ENCODE data around the gene PDCD11.
A peak's percentile ranks its signal among the peaks of the same experiment; 100 is the strongest.
"Not testable (repeated sequence)": the region's sequence is repeated elsewhere in the genome, so short reads cannot be mapped to it uniquely, and the experiment has no call there.

The PDCD11 gene

DNA sequence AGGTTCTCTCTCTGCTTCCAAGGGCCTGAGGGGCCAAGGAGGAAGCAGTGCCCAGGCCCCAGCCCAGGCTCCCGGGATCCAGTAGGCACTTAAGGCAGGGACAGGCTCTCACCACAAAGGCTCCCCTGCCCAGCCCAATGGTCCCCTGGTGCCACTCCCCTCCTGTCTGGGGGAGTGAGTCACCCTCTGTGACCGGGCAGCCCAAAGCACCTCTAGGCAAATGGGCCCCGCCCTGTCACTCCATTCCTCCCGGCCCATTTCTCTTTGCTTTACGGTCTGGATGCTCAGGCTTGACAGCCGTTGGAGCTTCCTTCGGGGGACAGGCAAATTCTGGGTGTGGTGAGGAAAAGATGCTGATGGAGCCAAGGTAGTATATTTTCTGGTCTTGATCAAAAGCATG is 82.7 kb downstream of the PDCD11 start, which contains the start of gene CALHM3:
Gene CALHM3 (minus strand): TSS at position 106 of the 400 bp plus-strand sequence. CDS start 208 bp downstream, outside the sequence.
- no peak for DNase-seq

DNA sequence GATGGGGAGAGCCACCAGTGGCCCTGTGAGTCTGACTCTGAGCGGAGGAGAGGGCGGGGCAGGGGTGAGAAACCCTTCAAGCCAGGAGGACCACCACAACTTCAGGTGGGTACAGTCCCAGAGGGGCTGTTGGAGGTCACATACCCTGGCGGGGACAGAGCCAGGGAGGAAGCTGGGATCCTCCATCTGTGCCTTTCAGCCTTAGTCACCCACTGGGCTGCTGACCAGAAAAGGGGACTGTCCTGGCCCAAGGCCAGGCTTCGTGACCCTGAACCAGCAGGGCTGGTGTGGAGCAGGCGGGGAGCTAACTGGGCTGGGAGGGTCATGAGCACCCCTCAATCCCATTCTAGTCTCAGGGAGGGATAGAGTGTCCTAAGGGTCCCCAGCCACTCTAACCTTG is 84.1 kb downstream of the PDCD11 start:
- DNase-seq: no peak

DNA sequence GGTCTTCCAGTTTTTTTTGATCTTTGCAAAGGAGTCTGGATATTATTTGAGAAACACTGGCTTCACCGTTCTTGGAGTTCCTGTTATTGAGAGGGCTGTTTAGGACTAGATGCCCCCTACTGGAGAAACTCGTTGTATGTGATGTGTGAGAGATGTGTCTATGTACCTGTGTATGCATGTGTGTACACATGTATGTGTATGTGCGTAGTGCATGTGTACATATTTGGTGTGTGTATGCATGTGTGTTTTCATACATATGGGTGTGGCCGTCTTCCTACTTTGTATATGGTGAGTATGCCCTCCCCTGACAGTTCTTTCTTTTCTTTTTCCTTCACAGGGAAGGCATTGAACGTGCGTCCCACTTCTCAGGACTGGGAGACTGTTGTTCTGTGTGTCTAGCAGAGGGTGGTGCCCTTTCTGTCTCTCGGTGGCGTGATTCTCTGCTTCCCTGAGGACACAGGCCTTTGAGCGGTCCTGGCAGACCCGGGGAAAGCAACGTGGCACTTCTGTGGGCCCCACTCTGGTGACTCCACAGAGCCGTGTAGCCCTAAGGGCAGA is 85.6 kb downstream of the PDCD11 start:
- DNase-seq: peak; percentile 17

DNA sequence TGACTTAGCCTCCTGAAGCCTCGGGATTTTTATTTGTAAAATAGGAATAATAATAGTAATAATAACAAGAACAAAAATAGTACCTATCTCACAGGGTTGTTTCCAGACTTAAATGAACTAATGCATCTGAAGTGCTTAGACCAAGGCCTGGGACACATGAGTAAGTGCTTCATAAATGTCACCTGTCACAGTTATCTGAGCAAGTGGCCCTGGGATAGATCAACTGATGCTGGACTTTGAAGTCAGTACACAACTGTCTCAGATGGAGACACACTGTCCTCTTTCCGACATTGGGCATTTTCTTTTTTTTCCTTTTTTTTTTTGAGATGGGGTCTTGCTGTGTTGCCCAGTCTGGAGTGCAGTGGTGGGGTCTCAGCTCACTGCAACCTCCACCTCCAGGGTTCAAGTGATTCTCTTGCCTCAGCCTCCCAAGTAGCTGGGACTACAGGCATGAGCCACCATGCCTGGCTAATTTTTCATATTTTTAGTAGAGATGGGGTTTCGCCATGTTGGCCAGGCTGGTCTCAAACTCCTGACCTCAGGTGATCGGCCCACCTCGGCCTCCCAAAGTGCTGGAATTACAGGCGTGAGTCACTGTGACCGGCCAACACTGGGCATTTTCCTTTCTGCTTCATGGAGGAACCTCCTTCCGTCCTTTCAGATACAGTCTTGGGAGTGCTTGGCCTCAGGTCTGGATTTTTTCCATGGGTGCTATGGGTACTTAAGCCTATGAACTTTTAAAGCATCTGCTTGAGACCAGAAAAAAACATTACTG is 90.4 kb downstream of the PDCD11 start:
- not testable (repeated sequence) for DNase-seq

DNA sequence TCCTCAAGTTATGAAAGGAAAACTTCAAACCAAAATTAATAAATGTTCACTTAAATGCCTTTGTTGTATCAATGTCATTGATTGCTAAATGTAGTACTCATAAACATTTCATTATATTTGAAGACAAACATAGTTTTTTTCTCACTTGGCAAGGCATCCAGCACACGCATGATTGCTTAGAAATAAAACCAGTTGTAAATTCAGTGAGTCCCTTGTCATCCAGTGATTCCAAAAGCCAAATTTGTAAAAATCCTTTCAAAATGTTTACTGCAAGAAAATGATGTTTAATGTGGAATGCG is 90.9 kb downstream of the PDCD11 start:
- DNase-seq: no peak

- DNase-seq: no peak
Measured at GRCh38 chr10:103490986-103491314, 94.5 kb downstream of the PDCD11 start.

- DNase-seq: no peak
Measured at GRCh38 chr10:103491729-103492364, 95.4 kb downstream of the PDCD11 start.

- DNase-seq: no peak
Measured at GRCh38 chr10:103492655-103493261, 96.3 kb downstream of the PDCD11 start.

GRCh38 chr10:103493362-103493915 is 97.0 kb downstream of the PDCD11 start, which contains the start of gene NEURL1:
Gene NEURL1 (plus strand): TSS chr10:103493705. CDS start chr10:103494388, 683 bp downstream.
- DNase-seq: no peak

DNA sequence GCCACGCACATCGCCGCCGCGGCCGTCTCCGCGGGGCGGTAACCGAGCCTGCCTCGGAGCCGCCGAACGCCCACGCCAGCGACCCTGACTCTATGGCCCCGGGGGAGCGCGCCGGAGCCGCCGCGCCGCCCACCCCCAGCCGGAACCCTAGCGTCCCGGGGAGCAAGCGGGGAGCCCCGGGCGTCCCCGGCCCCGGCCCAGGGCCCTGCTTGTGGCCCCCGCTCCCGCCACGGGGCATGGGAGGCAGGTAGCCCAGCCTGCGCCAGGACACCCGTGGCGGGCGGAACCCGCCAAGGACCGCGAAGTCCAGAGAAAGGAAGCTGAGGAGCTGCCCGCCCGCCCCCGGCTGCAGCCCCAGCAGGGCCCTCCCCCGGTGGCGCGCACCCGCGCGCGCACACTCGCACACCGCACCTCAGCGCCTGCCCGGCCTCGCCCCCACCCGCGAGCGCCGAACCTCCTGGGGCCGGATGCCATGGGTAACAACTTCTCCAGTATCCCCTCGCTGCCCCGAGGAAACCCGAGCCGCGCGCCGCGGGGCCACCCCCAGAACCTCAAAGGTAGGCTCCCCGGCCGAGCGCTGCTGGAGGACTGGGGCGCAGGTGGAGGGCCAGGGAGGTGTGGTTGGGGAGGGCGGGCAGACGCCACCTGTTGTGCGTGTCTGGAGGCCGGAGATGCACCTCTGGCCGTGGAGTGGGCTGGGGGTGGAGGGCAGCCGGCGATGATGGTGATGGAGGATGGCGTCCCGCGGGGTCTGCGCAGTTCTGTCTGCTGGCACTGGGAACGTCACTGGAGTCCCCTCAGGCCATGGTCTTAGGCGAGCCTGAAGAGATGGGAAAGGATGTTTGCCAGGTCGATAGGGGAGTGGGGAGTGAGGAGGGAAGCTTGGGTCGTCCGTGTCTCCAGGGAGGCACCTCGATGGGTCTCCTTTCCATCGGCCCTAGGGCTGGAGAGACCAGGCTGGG is 97.8 kb downstream of the PDCD11 start:
- DNase-seq: no peak

- no peak for DNase-seq
Measured at GRCh38 chr10:103495321-103495720, 98.9 kb downstream of the PDCD11 start.
